K562 (cell line): Measurements from ENCODE around the gene TOM1.

Source experiments
- EZH2 ChIP-seq: IDR thresholded peaks from 2 replicates; pipeline ENCODE4 v1.6.1; 2012; ENCODE audit warnings: low read depth, mild to moderate bottlenecking, inconsistent platforms, low read length, borderline replicate concordance
- FOXJ3 ChIP-seq: sonication (generic); formaldehyde crosslinking; IDR thresholded peaks from 2 replicates; pipeline ENCODE4 v1.4.0; 2020; ENCODE audit warnings: mild to moderate bottlenecking, missing genetic modification reagents

DNA sequence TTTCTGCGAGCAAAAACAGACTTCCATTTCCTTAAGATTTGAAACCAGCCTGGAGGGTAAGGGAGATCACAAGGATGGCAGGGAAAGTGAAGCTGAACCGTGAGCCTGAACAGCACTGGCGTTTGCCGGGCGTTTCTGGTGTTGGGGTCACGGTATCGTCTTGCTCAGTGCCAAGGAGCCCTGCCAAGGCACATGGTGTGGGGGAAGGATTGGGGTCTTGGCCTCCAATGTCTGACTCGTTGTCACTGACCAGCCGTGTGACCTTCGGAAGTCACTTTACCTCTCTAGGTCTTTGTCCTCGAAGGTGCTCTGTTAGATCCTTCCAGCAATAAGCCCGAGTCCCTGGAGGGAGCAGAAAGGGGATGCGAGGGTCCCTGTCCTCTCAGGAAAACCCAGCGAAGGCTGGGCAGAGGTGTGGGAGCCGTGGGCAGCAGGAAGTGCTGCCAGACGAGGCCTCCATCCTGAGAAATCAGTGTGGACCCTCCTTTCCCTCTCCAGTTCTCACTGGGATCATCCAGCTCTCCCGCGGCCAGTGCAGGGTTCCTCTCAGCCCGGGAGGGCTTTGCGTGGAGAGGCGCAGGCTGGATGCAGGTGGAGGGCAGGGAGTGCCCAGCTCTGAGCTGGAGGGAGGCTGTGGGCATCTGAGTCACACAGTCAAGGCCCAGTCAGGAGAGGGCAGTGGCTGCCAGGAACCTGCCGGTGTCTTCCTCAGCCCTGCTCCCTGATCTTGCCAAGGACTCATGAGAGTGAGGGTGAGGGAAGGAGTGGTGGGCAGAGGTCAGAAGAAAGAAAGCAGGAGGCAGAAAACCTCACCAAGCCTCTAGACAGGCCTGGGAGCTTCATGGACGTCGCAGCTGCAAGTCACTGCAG, 18.9 kb downstream of the TOM1 start:
- TF ChIP-seq FOXJ3, result no peak
- no peak for TF ChIP-seq EZH2
